Epidermal melanocyte (primary cell): ENCODE data around the gene TBX18.

ENCODE experiments used
- DNase-seq: peaks from one replicate; pipeline ENCODE4 v3.0.0; 2011; ENCODE audit warnings: low spot score; ENCODE audit not compliant: insufficient read length

Gene TBX18

DNA sequence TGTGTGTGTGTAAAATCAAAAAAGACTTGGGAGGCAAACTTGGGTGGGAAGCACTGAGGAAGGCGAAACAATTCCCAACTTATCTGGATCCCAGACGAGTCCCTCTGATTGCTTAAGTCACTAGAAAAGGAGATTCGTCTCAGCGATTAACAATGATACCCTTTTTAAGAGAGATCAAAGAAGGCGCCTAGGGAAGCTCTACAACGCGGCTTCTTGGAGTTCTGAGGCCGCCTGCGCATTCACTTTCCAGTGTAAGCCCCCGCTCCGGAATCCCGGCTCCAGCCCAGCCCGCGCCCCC is 8.7 kb upstream of the TBX18 start:
- no peak for DNase-seq

DNA sequence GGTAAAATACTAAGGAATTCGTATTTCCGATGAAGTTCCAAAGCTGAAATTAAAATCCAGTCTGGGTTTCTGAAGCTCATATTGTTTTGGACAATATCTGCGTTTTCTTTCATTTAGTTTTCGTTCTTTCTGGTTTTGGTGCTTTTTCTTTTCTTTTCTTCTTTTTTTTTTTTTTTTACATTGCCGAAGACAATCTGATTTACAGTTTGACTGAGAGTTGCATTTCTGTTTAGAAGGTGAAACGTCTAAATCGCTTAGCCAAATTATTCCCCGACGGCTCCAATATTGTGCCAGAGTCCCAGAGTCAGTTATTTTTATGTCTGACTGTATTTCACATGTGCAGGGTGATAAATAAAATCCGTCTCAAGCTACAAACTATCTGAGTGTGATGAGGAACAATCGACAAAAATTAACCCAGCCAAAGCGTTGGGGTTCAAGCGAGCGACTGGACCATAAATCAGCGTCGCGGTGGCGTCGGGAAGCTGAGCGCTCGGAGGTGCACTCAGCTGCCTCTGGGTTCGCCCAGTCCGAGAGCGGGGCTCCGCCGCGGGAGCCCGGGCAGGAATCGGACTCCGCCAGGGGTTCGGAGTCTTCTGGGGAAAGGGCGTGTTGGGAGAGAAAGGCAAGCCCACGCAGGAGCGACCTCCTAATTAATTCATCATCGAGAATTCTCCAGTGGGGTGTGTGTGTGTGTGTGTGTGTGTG is 8.2 kb upstream of the TBX18 start:
- no peak for DNase-seq

DNA sequence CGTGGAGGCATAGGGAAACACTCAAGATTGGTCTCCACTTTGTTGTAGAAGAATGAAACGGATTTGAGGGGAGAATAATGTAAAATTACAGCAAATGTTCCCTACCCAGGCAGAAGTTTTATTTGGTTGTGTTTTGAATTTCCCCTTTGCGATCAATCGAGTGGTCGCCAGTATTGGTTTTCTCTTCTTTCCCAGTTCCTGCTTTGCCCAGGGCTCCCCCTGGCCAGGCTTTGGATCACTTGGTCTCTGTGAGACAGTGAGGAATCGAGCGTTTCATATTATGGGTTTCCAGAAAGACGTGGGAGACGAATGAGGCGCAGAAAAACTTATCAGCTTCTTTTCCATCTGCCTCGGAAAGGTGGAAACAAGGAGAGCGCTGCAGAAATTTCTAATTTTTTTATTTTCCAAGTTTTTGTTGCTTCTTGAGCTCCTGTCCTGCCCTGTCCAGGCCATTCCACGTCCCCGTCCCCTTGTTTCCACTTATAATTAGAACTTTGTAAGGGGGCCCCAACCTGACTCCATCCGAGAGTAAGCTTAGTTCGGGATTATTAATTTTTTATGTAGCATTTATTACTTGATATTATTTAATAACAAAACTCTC is 7.5 kb upstream of the TBX18 start:
- DNase-seq = no peak

DNA sequence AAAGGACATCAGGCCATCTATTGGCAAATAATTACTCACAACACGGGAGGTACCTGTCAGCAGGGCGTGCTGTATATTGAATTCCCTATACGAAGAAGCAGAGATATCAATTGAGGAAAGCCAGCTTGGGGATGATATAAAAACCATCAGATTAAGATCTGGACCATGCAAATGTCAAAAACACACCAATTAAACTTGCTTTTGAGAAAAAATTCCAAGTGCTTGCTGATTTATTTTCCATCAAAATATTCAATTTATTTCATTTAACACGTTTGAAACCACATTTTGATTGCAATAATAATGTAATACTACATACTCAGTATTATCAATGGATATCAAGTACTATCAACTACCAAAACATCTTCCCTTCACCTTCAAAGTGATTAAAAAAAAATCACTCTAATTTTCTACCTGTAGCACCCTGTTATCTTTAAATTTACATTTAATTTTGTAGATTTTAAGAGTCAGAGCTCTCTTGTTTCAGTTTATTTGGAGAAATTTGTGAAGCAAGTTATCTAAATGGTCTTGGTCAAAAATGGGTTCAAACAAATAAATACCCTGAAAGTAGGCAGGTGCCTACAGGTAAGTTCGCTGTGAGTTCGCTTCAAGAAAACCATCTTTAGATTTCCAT is 6.8 kb upstream of the TBX18 start:
- DNase-seq = no peak

DNA sequence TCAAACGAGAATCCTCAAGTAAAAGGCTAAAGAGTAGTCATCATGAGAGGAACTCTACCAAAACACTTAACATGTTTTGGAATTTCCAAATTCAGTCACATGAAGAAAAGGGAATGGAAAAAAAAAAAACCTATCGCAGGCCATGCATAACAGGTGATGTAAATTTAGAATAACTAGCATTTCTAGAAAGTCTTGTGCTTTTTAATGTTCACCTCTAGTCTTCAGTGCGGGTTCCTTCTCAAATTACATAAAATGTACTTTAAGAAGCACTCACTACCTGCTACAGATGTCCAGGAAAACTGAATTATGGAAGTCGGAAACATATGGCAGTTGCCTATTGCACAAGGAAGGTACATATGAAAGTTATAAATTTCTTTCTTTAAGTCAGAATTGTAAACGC is 6.1 kb upstream of the TBX18 start:
- no peak for DNase-seq

DNA sequence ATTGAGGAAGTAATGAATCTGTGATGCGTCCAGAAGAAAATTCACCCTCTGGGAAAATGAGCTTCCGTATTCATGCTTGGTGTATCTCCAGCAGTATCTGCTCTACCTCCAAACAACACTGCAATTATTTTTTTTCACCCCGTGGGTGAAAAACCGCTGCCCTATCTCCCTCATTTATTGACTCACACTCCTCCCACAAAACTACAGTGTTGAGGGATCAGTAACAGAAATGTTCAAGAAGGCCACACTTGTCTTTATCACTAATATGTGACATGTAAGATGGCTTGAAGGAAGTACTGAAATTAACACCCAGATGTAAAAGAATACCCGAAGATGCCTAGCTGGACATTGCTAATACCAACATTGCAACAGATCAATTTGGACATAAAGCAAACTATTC is 4.9 kb upstream of the TBX18 start:
- DNase-seq = no peak

DNA sequence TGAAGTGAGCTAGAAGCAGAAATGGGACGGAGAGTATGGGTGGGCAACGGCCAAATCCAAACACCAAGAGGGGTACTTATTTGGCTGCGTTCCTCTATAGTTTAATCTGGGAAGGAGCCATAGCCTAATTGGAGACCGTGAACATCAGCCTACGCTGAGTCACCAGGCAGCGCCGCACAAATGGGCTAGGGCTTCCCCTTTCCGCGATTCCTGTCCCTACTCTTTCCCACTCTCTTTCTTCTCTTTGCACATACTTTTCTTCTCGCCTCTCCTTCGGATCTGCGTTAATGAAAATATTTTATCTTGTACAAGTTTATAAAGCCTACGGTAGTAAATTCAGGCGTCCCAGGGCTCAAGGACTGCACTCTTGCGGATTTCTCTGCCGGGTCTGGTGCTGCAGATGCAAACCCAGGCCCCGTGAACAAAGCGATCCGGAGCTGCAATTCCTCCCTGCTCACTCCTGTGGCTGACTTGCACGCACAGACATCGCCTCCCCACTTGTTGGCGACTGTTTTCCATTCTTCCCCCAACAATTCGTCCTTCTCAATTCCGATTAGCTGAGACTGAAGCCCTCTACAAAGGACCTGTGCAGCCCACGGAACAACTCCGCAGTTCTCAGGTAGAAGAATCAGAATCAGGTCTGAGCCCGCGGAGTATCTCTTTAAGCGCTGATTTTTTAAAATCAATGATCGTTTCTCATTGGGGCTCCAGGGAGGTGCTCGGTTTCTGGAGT is 4.2 kb upstream of the TBX18 start:
- DNase-seq = no peak

DNA sequence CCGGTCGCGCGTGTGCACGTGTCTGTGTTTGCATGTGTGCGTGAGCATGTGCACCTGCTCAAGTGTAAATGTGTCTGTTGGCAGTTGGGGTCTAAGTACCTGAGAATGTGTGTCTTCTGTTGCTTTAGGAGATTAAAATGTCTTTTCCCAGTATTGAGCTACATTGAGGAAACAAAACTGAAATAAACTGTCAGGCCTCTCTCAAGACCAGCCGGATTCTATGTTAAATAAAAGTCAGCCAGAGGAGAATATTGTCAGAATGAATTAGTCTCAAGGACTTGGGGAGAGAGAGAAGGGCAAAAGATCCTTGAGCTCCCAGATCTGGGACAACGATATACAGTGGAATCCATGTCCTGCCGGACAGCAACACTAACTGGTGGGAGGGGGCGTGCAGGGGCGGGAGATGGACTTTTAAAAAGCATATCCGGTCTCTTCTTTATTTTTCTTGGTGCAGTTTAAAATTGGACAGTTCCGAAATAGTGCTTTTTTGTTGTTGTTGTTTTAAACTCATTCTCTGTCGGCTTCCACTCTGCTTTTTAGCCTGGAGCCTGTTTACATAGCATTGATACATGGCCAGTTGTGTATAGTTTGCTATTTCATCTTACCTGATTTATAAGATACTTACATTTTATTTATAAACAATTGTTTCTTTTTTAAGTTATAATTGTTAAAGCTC is 3.3 kb upstream of the TBX18 start:
- no peak for DNase-seq

DNA sequence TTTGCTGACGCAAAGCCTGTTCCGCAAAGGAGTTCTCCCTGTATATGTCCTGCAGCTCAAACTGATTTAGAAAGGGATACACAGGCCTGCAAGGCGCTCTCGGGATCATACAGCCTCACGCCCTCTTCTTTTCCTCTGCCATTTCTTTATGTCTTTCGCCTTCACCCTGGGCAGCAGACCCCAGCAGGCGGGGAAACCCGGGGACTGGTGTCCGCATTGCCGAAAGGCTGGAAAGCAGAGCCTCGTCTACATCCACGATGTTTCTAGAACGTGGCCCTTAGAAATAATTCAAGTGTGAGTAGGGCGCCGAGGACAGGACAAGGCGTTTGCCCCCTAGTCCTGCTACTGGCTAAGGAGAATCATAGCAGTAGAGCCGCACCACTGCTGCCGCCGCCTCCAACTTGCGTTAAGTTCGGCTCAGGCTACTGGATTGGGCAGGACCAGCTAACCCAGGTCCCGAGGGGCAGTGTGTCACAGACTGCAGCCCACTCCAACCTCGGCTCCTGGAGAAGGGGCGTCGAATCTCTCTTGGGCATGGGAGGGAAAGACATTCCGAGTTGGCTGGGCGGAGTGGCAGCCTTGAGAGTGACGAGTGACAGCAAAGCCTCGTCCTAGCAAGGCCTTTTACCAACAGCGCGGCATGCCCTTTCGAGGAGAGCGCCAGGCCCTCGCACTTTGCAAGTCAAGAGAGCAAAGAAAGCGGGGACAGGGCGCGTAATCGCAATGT is 2.6 kb upstream of the TBX18 start:
- DNase-seq = no peak

DNA sequence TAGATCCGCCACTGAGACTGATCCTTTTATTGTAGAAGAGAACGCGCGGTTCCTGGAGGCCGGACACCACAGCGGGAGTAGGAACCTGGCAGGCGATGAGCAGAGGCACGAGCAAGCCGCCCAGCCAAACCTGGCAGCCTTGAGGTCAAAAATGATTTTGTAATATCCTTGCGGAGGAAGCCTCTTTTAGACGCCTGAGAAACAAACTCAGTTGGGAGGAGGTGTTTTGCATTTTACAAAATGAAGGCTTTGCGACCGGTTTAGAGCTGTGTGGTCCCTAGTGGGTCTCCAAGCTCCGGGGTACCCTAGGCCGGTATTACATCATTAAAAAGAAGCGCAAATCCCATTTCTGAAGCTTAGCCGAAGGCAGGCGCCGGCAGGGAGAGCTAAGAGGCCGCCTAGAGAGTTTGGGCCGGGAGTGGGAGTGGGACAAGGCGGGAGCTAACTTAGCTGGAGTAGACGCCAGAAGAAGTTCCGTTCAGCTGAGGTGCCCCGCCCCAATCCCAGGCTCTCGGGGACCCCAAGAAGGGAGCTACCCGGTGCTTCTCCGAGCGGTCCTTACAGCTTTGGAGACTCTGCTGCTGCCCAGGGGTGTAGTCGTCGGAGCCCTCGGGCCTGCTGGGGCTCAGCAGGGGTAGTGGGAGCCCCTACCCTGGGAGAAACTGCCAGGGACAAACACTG is 1.9 kb upstream of the TBX18 start:
- no peak for DNase-seq

DNA sequence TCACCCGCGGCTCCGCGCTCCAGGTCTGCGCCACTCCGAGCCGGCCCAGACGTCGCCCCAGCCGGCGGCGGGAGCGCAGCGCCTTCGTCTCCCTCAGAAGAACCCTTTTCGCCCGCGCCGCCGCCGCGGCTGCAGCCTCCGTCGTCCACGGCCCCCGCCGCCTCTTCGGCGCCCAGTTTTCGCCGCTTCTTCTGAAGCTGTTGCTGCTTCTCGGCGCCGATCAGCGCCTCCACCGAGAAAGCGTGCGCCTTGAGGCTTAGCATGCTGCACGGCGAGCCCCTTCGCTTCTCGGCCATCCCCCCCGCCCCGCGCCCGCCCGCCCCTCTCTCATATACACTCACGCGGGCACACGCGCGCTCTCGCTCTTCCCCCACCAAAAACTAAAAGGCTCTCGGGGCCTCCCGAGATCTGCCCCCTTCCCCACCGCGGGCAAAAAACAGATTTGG is 489 bp downstream of the TBX18 start:
- DNase-seq = no peak

DNA sequence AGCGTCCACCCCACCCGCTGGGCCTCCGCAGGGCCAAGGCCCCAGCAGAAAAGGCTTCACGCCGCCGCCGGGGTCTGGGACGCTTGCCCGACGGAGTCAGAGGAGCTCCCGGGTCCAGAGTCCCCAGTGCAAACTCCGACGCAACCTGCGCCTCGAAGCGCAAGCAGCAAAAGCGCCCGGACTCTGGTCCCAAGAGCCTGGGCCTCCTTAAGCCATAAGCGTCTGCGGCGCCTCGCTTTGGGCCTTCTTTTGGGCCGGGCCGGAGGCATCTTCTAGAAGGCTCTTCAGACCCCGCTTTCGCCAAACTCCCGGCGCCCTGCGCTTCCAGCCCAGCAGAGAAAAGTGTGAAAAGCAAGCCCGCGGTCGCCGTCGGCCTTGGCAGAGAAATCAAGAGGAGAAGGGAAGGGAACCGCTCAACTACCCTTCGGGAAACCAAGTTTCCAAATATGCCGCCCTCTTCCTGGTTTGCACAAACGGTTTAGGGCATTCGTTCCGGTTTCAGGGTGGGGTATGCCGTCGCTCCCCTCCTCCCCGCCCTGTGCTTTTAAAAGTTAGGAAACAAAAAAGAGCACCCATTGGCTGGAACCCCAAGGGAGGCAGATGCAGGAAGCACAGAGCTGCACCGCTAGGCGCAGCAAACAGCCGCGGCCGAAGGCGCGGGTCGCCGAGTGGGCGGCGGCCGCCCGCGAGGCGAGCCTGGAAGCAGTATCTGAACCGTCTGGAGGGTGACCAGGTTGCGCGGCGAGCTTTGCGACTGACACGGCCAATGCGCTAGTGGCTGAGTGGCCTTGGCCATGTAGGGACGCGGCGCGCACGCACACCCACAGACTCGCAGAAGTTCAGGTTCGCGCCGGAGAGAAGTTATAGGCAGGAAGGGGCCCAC is 1.2 kb downstream of the TBX18 start:
- DNase-seq = no peak

DNA sequence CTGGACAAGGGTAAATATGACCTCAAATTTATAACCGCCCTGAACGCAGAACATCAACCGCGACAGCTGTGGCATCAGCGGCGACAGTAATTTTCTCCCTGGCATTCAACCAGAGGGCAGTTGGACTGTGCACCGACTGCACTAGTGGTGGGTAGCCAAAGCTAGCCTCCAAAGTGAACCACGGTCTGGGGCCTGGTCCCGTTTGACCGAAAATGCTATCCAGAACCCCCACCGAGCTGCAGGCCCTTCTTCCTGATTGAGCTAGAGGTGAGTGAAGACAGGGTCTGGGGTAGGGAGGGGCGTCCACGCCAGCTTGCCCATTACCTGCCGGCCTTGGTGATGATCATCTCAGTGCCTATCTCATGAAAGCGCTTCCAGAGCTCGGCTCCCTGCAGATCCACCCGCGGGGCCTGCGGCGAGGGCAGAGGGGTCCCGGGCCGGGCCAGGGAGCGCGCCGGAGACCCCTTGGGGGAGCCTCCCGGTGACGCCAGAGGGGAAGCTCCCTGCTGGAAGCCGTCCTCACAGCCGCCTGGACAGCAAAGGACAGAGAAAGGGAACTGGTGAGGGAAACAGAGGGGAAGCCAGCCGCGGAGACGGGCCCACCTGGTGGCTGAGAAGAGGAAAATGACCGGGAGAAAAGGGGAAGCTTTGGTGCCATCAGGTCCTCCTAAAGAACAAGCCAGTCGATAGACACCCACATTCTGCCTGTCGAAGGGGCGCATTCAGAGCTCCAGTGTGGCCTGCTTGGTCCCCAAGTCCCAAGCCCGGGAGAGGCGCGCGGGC is 2.0 kb downstream of the TBX18 start:
- DNase-seq = no peak

DNA sequence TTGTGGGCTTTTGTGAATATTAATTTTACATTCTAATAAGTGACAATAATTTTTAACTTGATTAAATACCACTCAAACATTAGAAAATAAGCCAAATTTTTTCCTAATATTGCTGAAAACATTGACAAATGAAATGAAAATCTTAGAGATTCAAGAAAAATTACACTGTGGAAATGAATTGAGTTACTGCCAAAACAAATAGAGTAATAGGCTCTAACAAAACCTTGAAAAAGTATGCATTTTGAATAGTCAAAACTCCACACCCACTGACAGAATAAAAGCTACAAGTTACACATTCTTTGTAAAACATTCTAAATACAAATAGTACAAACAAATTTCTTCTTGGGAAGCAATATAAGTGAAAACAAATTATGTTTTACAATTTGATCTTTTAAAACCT is 5.9 kb downstream of the TBX18 start:
- DNase-seq = no peak

DNA sequence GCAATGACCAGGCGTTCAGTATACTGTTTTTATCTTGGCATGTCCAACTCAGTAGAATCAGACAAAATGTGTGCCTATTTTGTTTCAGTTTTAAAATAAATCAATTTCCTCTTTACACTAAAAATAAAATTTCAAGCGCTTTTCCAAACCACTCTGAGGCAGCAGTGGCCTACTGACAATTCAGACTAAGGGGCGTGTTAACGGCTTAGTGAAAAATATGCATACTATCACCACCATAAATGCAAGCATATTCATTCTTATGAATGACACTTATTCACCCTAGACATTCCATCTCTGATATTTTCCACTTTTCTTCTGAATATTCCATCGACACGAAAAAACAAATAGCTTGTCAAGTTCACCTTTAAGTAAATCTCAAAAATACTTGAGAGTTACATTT is 7.5 kb downstream of the TBX18 start:
- DNase-seq = no peak

DNA sequence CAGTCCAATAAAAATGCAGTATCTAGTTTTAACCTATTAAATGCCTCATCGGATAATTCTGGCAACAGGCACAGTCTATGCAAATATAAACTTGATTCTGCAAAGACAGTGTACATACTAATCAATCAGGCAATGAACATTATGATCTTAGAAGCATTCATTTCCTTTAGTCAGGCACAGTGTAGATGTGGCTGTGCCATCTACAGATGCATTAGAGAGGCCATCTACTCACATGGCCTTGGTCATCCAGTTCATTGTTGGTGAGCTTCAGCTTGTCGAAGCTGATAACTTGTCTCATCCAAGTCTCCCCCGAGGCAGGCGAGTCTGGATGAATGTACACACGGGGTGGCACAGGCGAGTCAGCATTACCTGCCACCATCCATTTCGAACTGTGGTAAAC is 7.9 kb downstream of the TBX18 start:
- DNase-seq = no peak

DNA sequence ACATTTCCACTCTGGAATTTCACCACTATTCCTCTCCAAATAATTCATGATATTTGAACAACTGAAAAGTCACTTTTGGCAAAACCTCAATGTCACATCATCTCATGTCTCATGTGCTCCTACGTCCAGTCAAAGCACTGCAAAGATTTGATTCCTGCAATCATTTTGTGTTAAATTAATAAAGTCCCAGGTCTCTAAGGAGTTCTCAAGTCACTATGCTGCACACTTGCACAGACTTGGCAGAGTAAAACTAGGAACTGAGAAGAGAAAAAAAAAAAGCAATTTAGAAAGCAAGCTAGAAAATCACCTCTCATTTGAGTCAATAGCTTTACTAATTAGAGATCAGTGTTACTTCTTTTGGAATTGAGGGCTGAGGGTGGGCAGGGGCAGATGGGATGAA is 11.2 kb downstream of the TBX18 start:
- DNase-seq = no peak

DNA sequence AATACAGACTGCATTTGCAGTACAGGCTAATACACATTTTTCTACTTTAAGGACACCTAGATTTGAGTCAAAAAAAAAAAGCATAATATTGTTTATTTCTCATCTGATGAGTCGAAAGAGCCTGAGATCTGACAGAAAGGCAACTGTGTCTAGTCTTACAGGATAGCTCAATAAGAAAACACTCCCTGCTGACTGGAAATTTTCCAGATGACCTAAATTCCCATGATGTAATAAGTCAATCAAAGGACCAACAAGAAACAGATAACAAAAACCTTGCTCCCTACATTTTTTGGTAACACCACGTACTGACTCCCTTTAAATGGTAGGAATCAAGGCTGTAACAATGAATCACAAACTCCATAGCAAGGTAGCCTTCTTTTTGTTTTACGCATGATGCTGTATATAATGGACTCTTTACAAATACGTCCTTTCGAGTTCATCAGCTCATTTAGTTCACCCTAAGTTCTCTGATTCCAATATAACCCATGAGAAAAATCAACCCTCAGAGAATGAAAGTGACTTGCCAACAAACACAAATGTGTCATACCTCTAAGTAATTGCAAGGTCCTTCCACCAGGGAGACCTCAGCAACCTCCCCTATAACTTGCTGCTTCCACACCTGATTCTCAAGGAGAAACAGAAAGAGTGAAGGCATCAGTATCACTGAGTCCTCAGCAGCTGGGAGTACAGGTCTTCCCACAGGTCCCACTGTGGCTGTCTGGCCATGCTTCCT is 12.1 kb downstream of the TBX18 start:
- DNase-seq = no peak
